ENCODE data around the gene TRPC4AP.
"Not testable (repeated sequence)": the region's sequence is repeated elsewhere in the genome, so short reads cannot be mapped to it uniquely, and the experiment has no call there.

The TRPC4AP gene

DNA sequence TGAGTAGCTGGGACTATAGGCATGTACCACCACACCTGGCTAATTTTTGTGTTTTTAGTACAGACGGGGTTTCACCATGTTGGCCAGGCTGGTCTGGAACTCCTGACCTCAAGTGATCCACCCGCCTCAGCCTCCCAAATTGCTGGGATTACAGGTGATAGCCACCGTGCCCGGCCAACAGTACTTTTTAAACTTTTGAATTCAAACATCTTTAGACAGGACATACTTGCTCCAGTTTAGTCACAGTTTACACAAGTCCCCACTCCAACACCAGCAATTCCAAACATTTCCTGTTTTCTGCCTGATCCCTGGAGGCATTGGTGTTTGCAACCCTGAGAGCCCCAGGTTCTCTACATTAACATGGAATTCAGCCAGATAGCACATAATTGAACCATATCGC, 40.0 kb downstream of the TRPC4AP start:
- DNase-seq = not testable (repeated sequence)

GRCh38 chr20:35049776-35050352, 42.7 kb downstream of the TRPC4AP start:
- DNase-seq = no peak

GRCh38 chr20:35048739-35049138, 43.9 kb downstream of the TRPC4AP start:
- DNase-seq = no peak

DNA sequence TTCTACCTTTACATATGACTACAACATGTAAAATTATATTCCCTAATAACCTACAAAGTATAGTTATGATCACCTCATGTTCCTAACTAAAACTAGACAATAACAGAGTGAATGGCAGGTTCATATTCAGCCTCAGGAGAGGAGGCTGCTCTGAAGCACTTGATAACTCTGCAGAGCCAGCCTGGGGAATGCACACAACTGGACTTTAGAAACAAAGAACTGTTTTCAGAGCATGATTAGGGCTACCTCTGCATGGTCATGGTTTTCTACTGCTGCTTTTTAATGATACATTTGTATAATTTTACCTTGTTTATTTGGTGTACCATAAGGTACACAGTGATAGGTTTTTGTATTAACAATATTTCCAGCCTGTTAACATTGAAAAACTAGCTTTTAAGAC, 50.3 kb downstream of the TRPC4AP start:
- no peak for DNase-seq

DNA sequence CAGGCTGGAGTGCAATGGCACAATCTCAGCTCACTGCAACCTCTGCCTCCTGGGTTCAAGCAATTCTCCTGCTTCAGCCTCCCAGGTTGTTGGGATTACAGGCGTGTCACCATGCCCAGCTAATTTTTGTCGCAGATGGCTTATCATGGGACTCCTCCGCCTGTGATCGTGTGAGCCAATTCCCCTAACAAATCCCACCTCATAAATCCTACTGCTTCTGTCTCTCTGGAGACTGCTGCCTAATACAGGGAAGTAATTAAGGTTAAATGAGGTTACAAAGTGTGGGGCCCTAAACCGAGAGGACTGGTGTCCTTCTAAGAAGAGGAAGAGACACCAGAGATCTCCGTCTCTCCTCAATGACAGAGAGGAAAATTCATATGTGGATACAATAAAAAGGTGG, 52.0 kb downstream of the TRPC4AP start:
- no peak for DNase-seq

DNA sequence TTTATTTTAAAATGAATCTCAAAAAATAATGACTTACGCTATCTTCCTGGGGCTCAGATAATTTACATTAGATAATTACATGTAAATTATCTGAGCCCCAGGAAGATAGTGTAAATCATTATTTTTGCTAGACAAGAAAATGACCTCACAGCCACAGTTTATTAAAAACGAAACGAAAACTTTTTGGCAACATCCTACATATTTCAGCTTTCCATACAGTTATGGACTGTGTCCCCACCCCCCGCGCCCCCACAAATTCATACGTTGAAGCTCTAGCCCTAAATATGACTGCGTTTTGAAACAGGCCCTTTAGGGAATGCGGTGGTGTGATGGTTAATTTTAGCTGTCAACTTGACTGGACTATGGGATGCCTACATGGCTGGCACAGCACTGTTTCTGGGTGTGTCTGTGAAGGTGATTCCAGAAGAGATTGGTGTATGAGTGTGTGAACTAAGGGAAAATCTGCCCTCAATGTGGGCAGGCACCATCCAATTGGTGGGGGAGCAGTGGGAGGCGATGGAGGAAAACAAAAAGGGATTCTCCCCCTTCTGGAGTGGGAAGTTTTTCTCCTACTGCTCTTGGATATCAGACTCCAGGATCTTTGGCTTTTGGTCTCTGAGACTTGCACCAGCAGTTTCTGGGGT, 52.6 kb downstream of the TRPC4AP start:
- DNase-seq = no peak

- DNase-seq = no peak
Observed at GRCh38 chr20:35039146-35039545, 53.5 kb downstream of the TRPC4AP start.

- no peak for DNase-seq
Observed at GRCh38 chr20:35034145-35034544, 58.5 kb downstream of the TRPC4AP start.

- no peak for DNase-seq
Observed at GRCh38 chr20:35030136-35030535, 62.5 kb downstream of the TRPC4AP start.

DNA sequence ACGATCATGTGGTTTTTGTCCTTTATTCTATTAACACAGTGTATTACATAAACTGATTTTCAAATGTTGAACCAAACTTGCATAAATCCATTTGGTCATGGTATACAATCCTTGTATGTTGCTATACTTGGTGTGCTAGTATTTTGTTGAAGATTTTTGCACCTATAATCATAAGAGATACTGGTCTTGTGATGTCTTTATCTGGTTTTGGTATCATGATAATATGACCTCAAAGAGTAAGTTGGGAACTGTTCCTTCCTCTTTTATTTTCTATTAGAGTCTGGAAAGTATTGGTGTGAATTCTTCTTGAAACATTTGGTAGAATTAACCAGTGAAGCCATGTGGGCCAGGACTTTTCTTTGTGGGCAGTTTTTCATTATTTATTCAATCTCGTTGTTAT, 65.3 kb downstream of the TRPC4AP start:
- no peak for DNase-seq

DNA sequence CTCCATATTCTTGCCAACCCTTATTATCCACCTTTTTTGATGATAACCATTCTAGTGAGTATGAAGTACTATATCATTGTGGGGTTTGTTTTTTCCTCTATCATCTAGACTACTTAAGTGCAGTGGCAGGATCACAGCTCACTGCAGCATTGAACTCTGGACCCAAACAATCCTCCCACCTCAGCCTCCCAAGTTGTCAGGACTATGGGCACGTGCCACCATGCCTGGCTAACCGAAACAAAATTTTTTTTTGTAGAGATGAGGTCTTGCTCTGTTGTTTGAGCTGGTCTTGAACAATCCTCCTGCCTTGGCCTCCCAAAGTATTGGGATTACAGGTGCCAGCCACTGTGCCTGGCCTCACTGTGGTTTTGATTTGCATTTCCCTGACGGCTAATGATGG, 67.5 kb downstream of the TRPC4AP start:
- no peak for DNase-seq

GRCh38 chr20:35023624-35024023, 69.0 kb downstream of the TRPC4AP start:
- DNase-seq = no peak

GRCh38 chr20:35021831-35022230, 70.8 kb downstream of the TRPC4AP start:
- DNase-seq = no peak

DNA sequence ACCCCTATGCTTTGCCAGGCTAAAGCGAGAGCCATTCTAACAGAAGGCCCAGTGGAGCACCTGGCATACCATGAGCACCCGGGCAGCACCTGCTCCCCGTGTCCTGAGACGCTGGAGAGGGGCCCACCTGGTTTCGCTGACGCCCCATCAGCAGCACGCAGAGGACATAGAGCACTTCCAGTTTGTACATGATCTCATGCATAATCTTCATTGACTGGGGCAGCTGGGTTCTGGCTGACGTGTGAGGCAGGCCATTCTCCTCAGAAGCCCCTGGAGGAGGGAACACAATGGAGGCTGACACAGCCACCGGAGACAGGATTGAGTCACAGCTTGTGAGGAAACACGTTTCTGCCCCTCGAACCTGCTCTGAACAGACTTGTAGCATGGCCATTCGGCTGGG, 71.5 kb downstream of the TRPC4AP start:
- DNase-seq = no peak

DNA sequence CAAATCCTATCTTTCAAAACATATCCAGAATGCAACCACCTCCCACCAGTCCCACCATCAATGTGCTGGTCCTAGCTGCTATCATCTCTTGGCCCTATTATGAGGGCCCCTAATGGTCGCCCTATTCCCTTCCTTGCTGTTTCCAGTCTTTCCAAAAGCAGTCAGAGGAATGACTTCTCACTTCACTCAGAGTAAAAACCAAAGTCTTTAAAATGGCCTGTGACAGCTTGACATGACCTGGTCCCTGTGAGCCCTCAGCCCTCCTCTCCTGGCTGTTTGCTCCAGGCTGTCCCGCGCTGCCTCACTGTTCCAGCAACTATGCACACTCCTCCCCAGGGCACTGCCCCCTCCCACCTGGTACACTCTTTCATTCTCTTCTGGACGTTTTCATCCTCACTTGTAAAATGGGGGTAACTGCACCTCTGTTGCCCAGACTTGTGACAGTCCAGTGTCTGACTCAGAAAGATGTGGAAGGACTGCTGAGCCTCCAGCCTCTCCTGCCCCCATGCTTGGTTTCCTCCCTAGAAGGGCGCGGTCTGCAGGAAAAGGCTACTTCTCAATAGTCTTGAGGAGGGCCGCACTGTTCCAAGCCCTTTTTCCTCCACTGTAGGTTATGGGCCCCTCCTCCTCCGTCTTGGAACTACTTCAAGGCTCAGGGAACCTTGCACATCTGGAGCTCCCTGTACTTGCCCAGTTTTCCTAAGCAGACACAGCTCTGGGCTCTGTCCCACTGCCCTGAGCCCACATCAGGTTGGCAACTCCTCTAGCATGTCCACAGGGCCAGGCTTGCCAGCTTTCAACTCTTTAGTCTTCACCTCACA, 72.3 kb downstream of the TRPC4AP start:
- DNase-seq = no peak

- no peak for DNase-seq
Observed at GRCh38 chr20:35018590-35019371, 73.8 kb downstream of the TRPC4AP start.

GRCh38 chr20:35017099-35017835, 75.3 kb downstream of the TRPC4AP start:
- no peak for DNase-seq

- DNase-seq = no peak
Observed at GRCh38 chr20:35015863-35016193, 76.8 kb downstream of the TRPC4AP start.

GRCh38 chr20:35014537-35014936, 78.1 kb downstream of the TRPC4AP start:
- no peak for DNase-seq

GRCh38 chr20:35013421-35014411, 78.9 kb downstream of the TRPC4AP start:
- DNase-seq = no peak

- DNase-seq = no peak
Observed at GRCh38 chr20:35012227-35013069, 80.2 kb downstream of the TRPC4AP start.

Data from KG1 (cell line).